GM12865 (cell line): ENCODE results near the gene PHC1.

ENCODE experiments used
- DNase-seq: peaks from one replicate; pipeline ENCODE4 v3.0.0; 2010; ENCODE audit warnings: low read depth
- H3K4me3 ChIP-seq: 2 replicates; pipeline ENCODE4 v1.5.1; 2011; ENCODE audit warnings: mild to moderate bottlenecking, low read depth, low read length, control low read depth
- TF ChIP-seq, protein P1 (sequence below): IDR thresholded peaks from 2 replicates; pipeline ENCODE4 v1.5.1; 2011; ENCODE audit warnings: low read length, control low read depth, low read depth, inconsistent platforms; ENCODE audit not compliant: insufficient read depth; ENCODE audit errors: missing control alignments

The PHC1 gene

DNA sequence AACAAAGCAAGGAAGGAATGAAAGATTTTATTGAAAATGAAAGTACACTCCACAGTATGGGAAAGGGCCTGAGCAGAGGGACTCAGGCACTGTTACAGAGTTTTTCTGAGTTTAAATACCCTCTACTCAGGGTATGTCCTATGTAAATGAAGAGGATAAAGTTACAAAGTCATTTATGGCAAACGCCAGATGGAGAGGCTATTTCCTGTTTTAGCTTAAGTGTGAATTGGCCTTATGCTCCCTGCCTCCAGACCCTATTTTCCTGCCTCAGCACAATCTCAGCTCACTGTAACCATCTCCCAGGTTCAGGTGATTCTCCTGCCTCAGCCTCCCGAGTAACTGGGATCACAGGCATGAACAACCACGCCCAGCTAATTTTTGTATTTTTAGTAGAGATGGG is 6.8 kb upstream of the PHC1 start:
- no peak overlapping the region for H3K4me3 ChIP-seq
- TF ChIP-seq, protein P1, sequence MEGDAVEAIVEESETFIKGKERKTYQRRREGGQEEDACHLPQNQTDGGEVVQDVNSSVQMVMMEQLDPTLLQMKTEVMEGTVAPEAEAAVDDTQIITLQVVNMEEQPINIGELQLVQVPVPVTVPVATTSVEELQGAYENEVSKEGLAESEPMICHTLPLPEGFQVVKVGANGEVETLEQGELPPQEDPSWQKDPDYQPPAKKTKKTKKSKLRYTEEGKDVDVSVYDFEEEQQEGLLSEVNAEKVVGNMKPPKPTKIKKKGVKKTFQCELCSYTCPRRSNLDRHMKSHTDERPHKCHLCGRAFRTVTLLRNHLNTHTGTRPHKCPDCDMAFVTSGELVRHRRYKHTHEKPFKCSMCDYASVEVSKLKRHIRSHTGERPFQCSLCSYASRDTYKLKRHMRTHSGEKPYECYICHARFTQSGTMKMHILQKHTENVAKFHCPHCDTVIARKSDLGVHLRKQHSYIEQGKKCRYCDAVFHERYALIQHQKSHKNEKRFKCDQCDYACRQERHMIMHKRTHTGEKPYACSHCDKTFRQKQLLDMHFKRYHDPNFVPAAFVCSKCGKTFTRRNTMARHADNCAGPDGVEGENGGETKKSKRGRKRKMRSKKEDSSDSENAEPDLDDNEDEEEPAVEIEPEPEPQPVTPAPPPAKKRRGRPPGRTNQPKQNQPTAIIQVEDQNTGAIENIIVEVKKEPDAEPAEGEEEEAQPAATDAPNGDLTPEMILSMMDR = no peak
- no peak for DNase-seq

DNA sequence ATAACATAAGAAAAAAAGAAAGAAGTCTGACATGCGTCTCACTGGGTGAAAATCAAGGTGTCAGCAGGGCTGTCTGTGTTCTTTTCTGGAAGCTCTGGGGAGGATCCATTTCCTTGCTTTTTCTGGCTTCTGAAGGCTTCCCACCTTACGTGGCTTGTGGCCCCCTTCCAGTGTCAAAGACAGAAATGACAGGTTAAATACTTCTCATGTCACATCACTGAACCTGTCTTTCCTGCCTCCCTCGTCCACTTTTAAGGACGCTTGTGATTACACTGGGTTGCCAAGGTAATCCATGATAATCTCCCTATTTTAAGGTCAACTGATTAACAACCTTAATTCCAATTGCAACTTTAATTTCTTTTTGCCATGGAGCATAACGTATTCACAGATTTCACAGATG is 4.6 kb upstream of the PHC1 start:
- TF ChIP-seq, protein P1 = no peak
- DNase-seq = no peak
- no peak overlapping the region for H3K4me3 ChIP-seq

DNA sequence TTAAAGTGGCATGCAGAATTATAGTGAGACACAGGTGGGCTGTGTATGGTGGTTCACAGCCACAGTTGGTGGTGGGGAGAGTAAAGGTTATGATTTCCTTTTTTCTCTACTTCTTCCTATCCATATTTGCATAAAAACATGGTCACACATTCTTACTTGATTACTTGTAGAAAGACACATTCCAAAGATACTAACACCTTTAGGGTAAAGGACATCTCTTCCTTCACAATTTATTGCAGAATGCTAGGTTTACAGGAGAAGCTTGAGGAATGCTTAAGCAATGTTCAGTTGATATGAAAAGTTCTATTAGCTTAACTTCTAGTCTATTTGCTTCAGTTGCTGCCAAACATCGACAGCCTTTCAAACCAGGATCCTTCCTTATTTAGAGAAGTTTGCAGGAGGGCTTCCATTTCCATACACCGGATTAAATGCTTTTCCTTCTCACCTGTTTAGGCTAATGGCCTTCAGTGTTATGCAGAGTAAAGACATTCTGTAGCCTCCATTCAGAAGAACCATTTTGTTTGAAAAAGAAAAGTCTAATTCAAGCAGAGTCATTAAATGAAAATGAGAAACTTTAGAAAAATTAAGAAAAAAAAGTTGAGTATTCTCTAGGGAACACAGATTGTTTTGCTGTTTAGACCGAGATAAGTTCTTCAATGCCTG is 2.6 kb upstream of the PHC1 start:
- no peak for DNase-seq
- no peak overlapping the region for H3K4me3 ChIP-seq
- TF ChIP-seq, protein P1 = no peak

DNA sequence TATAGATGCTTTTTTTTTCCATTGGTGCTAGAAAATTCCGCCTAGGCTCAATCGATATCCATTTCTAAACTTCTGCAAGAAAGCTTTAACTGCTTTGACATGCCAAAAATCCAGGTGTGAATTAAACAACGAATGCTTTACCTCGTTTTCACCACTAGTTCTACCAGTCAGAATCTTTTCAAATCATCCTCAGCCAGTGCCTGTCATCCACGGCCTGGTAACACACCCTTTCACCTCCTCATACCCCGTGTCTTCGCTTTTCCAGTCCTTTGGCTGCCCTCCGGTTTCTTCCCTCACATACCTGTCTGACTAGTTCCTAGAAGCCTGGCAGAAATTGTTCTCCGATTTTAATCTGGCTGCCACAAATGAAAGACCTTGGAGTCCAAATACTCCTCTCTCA is 1.4 kb upstream of the PHC1 start:
- TF ChIP-seq, protein P1 = peak; percentile 16
- no peak overlapping the region for H3K4me3 ChIP-seq
- peak; percentile 26 for DNase-seq

DNA sequence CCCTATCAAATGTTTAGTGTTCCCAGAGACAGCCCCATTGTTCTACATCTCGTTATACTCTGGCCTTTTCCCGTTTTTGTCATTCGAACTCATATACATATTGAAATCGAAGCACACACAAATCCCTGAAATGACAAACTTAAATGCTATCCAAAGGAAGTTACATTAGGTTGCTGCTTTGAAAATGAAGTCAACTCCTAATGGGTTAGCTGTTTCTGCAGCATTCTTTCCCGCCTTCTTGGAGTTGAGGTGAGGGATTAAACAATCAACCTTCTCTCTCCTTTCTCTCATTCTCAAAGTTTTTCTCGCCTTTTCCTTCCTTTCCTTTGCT is 642 bp upstream of the PHC1 start:
- TF ChIP-seq, protein P1 = no peak
- peak overlapping the region; percentile 67; the same call in 1 of the 2 replicates for H3K4me3 ChIP-seq
- no peak for DNase-seq

DNA sequence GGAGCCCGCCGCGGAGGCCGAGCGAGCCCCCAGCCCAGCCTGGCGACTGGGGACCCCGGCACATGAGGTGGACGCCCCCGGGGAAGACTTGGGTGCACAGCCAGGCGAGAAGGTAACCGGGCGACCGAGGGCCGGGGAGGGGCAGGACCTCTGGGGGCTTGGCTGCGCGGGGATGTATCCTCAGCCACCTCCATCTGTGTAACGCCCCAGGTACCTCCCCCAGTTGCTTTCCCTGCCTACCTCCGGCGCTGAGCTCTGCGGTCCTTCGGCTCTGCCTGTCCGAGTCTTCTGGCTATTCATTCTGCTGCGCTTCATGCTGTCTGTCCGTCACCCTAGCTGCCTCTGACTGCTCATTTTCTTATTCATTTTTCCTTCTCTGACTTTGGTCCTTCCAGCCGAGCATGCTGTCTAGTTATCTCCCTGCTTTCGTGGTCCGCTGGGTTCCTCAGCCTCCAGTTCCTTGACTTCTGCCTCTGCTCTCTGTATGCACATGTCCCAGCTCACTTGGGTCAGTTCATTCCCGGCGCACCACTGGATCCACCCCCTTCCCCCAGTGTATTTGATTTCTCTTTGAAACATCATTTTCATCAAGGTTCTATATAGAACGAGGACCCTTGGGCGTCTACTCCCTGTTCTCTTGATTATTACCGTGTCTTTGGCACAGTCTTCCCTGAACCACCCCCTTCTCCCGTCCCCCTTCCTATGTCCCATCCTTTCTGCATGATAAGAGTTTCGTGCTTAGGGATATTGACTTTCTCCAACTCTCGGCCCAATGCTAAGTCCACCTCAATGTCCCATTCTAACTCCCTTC is 612 bp downstream of the PHC1 start:
- H3K4me3 ChIP-seq = peak overlapping the region; percentile 74
- DNase-seq = peak; percentile 73
- TF ChIP-seq, protein P1 = no peak

DNA sequence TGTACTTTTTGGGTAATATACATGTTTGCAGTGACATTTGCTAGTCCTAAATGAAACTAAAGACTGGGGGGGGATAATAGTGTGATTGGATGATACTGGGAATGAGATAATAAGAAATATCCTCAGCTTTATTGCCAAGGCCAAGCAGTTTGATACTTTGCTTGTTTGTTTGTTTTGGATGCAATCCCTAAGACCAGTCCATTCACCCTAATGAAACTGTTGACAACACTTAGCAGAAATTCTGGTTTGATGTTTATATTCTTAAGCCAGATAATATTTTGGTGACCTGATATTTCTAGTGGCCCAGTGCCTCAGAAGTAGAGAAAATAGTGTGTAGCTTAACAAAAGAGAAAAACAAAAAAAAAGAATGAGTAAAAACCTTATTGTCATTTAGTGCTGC is 1.8 kb downstream of the PHC1 start:
- TF ChIP-seq, protein P1 = no peak
- no peak overlapping the region for H3K4me3 ChIP-seq
- no peak for DNase-seq
